WTC11 (cell line): Measurements from ENCODE around the gene MIA3. TPM values are rescaled to one million over a fixed set of nuclear protein-coding genes. Genes with fewer than 3 reads are reported as not detected.

ENCODE experiments used
- ATAC-seq: fragments of 200-7000 bp; cut with Tn5 transposase; 2 replicates; pipeline ENCODE4 v1.10.0; 2021; ENCODE audit warnings: mild to moderate bottlenecking, moderate library complexity
- CTCF ChIA-PET: fragments of 300-600 bp; sonication (Branson Sonifier 250); formaldehyde crosslinking; loops from one replicate; lab custom pipeline; 2021; ENCODE audit warnings: antibody characterized with exemption; lab: Charles Lee
- POLR2A ChIA-PET: fragments of 350-600 bp; sonication (Branson Sonifier 250); formaldehyde crosslinking; loops from one replicate; lab custom pipeline; 2021; ENCODE audit warnings: antibody characterized with exemption; lab: Charles Lee
- DNase-seq: peaks from one replicate; pipeline ENCODE4 v3.0.0; 2021; ENCODE audit warnings: low spot score
- H3K27ac Mint-ChIP-seq: 2 replicates; pipeline ENCODE4 v1.8.0; 2021; ENCODE audit warnings: mixed read lengths
- H3K27me3 Mint-ChIP-seq: 2 replicates; pipeline ENCODE4 v1.8.0; 2021; ENCODE audit warnings: low read depth, mild to moderate bottlenecking, moderate library complexity, mixed read lengths
- H3K36me3 Mint-ChIP-seq: 2 replicates; pipeline ENCODE4 v1.8.0; 2021; ENCODE audit warnings: mixed read lengths
- H3K4me1 Mint-ChIP-seq: 2 replicates; pipeline ENCODE4 v1.8.0; 2022; ENCODE audit warnings: mixed read lengths
- H3K4me3 Mint-ChIP-seq: 2 replicates; pipeline ENCODE4 v1.8.0; 2021; ENCODE audit warnings: mild to moderate bottlenecking, moderate library complexity, mixed read lengths
- H3K9me3 Mint-ChIP-seq: 2 replicates; pipeline ENCODE4 v1.8.0; 2021; ENCODE audit warnings: mixed read lengths
- ELF4 ChIP-seq: sonication (generic); formaldehyde crosslinking; IDR thresholded peaks from 2 replicates; pipeline ENCODE4 v1.8.1; 2022; ENCODE audit warnings: low read depth, mild to moderate bottlenecking, moderate library complexity, missing genetic modification reagents
- EMX1 ChIP-seq: fragments of 250-450 bp; sonication (Bioruptor Pico); IDR thresholded peaks from 2 replicates; pipeline ENCODE4 v1.8.0; 2021; ENCODE audit warnings: mild to moderate bottlenecking
- FOXJ3 ChIP-seq: sonication (generic); formaldehyde crosslinking; IDR thresholded peaks from 2 replicates; pipeline ENCODE4 v1.9.0; 2021; ENCODE audit warnings: missing genetic modification reagents, mild to moderate bottlenecking, borderline replicate concordance
- JAZF1 ChIP-seq: fragments of 250-450 bp; sonication (Bioruptor Pico); IDR thresholded peaks from 2 replicates; pipeline ENCODE4 v1.9.0; 2021; ENCODE audit warnings: moderate library complexity, mild to moderate bottlenecking, inconsistent platforms
- KAT7 ChIP-seq: sonication (generic); formaldehyde crosslinking; IDR thresholded peaks from 2 replicates; pipeline ENCODE4 v1.8.1; 2023; ENCODE audit warnings: missing genetic modification reagents, mild to moderate bottlenecking, borderline replicate concordance
- ZNF121 ChIP-seq: sonication (generic); formaldehyde crosslinking; IDR thresholded peaks from 2 replicates; pipeline ENCODE4 v1.8.0; 2023; ENCODE audit warnings: missing genetic modification reagents
- ZNF138 ChIP-seq: sonication (generic); formaldehyde crosslinking; conservative IDR thresholded peaks from 2 replicates; pipeline ENCODE4 v1.8.1; 2022; ENCODE audit warnings: mild to moderate bottlenecking, moderate library complexity, missing genetic modification reagents
- ZNF263 ChIP-seq: sonication (generic); formaldehyde crosslinking; IDR thresholded peaks from 2 replicates; pipeline ENCODE4 v1.8.1; 2022; ENCODE audit warnings: low read depth, mild to moderate bottlenecking, moderate library complexity, missing genetic modification reagents
- total RNA-seq: library from RNA; stranded (reverse); gene quantifications from 3 replicates; pipeline ENCODE4 v1.2.3, GENCODE V29; 2021
- TF ChIP-seq, protein P1 (sequence below): sonication (generic); formaldehyde crosslinking; IDR thresholded peaks from 2 replicates; pipeline ENCODE4 v1.8.1; 2023; ENCODE audit warnings: mild to moderate bottlenecking, missing genetic modification reagents
- TF ChIP-seq, protein P2 (sequence below): sonication (generic); formaldehyde crosslinking; IDR thresholded peaks from 2 replicates; pipeline ENCODE4 v1.8.0; 2023; ENCODE audit warnings: missing genetic modification reagents, mild to moderate bottlenecking, borderline replicate concordance
- TF ChIP-seq, protein P3 (sequence below): sonication (generic); formaldehyde crosslinking; IDR thresholded peaks from 2 replicates; pipeline ENCODE4 v1.8.1; 2023; ENCODE audit warnings: mild to moderate bottlenecking, missing genetic modification reagents, borderline replicate concordance
- TF ChIP-seq, protein P4 (sequence below): sonication (generic); formaldehyde crosslinking; IDR thresholded peaks from 2 replicates; pipeline ENCODE4 v1.8.1; 2023; ENCODE audit warnings: mild to moderate bottlenecking, missing genetic modification reagents, moderate library complexity
- TF ChIP-seq, protein P5 (sequence below): fragments of 250-450 bp; sonication (Bioruptor Pico); conservative IDR thresholded peaks from 2 replicates; pipeline ENCODE4 v1.9.0; 2021; ENCODE audit warnings: mild to moderate bottlenecking
- TF ChIP-seq, protein P6 (sequence below): fragments of 250-450 bp; sonication (Bioruptor Pico); IDR thresholded peaks from 2 replicates; pipeline ENCODE4 v1.9.0; 2021; ENCODE audit warnings: mild to moderate bottlenecking
- TF ChIP-seq, protein P7 (sequence below): fragments of 200-600 bp; IDR thresholded peaks from 2 replicates; pipeline ENCODE4 v1.8.0; 2022; ENCODE audit warnings: antibody characterized with exemption

Gene MIA3
- total RNA-seq, 1 experiment from 2014 or later: 70.0 TPM

DNA sequence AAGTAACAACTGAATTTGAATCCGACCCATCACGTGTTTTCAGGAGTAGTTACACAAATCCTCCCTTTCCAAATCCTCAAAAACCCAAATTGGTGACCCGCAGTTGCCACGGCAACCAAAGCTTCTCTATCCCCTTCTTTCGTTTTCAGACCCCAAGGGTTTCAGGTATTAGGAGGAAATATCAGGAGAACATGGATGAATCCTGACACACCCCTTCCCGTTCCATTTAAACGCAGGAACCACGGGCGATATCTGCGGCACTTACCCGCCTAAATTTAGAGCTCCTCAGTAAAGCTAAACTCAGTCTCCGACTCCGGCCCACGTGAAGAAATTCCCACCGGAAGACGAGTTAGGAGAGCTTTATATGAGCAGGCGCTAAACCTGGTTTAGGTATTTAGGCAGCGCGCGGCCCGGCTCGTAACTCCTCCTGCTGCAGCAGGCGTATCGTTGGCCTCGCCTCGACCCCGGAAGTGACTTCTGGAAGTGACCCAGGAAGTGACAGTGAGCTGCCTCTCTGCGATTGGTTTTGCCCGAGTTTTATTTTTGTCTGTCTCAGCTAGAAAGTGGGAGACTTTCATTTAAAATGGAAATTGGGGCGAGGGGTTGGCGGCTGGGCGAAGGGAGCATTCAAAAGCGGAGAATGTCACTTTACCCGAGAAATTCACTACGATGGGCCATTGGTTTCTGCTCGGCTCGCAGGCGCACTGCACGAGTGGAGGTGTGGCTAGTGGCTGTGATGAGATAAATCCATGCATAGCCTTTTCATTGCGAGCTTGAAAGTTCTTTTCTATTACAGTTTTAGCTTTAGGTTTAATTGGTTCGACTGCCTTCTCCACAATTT is 28.2 kb upstream of the MIA3 start, which contains the start of gene TAF1A (continued):
- TF ChIP-seq ZNF121 (CRISPR knock-in tag): no peak

DNA sequence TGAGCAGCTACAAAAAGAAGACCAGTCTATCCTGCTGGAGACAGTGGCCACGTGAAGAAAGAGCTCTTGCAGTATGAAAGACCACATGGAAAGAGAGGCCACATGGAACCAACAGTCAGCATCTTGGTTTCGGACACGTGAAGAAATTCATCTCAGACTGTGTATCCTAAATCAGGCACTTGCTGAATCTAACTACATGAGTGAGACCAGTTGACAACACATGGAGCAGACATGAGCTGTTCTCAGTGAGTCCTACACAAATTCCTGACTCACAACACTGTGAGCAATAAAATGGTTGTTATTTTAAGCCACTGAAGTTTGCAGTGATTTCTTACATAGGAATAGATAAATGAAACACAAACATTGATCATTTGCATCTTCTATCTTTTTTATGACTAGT is 25.7 kb upstream of the MIA3 start:
- H3K36me3 Mint-ChIP-seq: peaks cover 10% of the 10 kb centered on the region
- ATAC-seq (no peak), DNase-seq (no peak)
- no peak overlapping the region for H3K4me3 Mint-ChIP-seq
- 0 out of 2 replicates have a peak, but pooled peaks cover 6% of the 10 kb centered on the region for H3K27me3 Mint-ChIP-seq
- peaks cover 10% of the 10 kb centered on the region for H3K9me3 Mint-ChIP-seq
- TF ChIP-seq, protein P1, sequence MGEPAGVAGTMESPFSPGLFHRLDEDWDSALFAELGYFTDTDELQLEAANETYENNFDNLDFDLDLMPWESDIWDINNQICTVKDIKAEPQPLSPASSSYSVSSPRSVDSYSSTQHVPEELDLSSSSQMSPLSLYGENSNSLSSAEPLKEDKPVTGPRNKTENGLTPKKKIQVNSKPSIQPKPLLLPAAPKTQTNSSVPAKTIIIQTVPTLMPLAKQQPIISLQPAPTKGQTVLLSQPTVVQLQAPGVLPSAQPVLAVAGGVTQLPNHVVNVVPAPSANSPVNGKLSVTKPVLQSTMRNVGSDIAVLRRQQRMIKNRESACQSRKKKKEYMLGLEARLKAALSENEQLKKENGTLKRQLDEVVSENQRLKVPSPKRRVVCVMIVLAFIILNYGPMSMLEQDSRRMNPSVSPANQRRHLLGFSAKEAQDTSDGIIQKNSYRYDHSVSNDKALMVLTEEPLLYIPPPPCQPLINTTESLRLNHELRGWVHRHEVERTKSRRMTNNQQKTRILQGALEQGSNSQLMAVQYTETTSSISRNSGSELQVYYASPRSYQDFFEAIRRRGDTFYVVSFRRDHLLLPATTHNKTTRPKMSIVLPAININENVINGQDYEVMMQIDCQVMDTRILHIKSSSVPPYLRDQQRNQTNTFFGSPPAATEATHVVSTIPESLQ (CRISPR knock-in tag): no peak
- TF ChIP-seq, protein P2, sequence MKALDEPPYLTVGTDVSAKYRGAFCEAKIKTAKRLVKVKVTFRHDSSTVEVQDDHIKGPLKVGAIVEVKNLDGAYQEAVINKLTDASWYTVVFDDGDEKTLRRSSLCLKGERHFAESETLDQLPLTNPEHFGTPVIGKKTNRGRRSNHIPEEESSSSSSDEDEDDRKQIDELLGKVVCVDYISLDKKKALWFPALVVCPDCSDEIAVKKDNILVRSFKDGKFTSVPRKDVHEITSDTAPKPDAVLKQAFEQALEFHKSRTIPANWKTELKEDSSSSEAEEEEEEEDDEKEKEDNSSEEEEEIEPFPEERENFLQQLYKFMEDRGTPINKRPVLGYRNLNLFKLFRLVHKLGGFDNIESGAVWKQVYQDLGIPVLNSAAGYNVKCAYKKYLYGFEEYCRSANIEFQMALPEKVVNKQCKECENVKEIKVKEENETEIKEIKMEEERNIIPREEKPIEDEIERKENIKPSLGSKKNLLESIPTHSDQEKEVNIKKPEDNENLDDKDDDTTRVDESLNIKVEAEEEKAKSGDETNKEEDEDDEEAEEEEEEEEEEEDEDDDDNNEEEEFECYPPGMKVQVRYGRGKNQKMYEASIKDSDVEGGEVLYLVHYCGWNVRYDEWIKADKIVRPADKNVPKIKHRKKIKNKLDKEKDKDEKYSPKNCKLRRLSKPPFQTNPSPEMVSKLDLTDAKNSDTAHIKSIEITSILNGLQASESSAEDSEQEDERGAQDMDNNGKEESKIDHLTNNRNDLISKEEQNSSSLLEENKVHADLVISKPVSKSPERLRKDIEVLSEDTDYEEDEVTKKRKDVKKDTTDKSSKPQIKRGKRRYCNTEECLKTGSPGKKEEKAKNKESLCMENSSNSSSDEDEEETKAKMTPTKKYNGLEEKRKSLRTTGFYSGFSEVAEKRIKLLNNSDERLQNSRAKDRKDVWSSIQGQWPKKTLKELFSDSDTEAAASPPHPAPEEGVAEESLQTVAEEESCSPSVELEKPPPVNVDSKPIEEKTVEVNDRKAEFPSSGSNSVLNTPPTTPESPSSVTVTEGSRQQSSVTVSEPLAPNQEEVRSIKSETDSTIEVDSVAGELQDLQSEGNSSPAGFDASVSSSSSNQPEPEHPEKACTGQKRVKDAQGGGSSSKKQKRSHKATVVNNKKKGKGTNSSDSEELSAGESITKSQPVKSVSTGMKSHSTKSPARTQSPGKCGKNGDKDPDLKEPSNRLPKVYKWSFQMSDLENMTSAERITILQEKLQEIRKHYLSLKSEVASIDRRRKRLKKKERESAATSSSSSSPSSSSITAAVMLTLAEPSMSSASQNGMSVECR (CRISPR knock-in tag): no peak
- TF ChIP-seq KAT7 (CRISPR knock-in tag) (no peak), JAZF1 (no peak), ZNF138 (CRISPR knock-in tag) (no peak), EMX1 (CRISPR knock-in tag) (no peak), ZNF263 (no peak), FOXJ3 (CRISPR knock-in tag) (no peak), ELF4 (CRISPR knock-in tag) (no peak)
- TF ChIP-seq, protein P3, sequence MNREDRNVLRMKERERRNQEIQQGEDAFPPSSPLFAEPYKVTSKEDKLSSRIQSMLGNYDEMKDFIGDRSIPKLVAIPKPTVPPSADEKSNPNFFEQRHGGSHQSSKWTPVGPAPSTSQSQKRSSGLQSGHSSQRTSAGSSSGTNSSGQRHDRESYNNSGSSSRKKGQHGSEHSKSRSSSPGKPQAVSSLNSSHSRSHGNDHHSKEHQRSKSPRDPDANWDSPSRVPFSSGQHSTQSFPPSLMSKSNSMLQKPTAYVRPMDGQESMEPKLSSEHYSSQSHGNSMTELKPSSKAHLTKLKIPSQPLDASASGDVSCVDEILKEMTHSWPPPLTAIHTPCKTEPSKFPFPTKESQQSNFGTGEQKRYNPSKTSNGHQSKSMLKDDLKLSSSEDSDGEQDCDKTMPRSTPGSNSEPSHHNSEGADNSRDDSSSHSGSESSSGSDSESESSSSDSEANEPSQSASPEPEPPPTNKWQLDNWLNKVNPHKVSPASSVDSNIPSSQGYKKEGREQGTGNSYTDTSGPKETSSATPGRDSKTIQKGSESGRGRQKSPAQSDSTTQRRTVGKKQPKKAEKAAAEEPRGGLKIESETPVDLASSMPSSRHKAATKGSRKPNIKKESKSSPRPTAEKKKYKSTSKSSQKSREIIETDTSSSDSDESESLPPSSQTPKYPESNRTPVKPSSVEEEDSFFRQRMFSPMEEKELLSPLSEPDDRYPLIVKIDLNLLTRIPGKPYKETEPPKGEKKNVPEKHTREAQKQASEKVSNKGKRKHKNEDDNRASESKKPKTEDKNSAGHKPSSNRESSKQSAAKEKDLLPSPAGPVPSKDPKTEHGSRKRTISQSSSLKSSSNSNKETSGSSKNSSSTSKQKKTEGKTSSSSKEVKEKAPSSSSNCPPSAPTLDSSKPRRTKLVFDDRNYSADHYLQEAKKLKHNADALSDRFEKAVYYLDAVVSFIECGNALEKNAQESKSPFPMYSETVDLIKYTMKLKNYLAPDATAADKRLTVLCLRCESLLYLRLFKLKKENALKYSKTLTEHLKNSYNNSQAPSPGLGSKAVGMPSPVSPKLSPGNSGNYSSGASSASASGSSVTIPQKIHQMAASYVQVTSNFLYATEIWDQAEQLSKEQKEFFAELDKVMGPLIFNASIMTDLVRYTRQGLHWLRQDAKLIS (CRISPR knock-in tag): no peak
- TF ChIP-seq, protein P4, sequence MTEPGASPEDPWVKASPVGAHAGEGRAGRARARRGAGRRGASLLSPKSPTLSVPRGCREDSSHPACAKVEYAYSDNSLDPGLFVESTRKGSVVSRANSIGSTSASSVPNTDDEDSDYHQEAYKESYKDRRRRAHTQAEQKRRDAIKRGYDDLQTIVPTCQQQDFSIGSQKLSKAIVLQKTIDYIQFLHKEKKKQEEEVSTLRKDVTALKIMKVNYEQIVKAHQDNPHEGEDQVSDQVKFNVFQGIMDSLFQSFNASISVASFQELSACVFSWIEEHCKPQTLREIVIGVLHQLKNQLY (CRISPR knock-in tag): no peak
- TF ChIP-seq, protein P5, sequence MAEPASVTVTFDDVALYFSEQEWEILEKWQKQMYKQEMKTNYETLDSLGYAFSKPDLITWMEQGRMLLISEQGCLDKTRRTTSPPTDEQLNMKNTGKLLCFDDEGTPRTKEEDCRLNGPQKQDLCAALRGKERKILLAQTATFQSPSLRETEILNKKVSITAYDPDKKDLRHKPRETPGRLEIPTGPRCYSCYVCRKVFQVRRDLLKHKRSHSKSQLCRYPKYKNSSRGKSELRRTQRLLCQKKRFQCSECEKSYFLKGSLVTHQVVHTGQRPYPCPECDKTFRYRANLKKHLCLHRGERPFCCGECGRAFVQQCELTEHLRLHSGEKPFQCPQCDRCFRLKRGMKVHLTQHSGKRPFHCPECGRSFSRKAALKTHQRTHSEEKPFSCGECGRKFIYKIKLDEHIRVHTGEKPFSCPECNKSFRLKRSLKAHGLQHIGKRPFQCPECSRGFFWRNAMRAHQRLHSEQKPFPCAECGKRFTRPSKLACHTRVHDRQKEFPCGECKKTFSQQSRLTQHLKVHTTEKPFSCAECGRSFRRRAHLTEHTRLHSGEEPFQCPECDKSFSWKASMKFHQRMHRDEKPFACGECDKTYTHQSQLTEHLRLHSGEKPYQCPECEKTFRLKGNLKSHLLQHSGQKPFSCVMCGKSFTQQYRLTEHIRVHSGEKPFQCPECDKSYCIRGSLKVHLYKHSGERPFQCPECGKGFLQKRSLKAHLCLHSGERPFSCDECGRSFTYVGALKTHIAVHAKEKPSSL (CRISPR knock-in tag): no peak
- TF ChIP-seq, protein P6, sequence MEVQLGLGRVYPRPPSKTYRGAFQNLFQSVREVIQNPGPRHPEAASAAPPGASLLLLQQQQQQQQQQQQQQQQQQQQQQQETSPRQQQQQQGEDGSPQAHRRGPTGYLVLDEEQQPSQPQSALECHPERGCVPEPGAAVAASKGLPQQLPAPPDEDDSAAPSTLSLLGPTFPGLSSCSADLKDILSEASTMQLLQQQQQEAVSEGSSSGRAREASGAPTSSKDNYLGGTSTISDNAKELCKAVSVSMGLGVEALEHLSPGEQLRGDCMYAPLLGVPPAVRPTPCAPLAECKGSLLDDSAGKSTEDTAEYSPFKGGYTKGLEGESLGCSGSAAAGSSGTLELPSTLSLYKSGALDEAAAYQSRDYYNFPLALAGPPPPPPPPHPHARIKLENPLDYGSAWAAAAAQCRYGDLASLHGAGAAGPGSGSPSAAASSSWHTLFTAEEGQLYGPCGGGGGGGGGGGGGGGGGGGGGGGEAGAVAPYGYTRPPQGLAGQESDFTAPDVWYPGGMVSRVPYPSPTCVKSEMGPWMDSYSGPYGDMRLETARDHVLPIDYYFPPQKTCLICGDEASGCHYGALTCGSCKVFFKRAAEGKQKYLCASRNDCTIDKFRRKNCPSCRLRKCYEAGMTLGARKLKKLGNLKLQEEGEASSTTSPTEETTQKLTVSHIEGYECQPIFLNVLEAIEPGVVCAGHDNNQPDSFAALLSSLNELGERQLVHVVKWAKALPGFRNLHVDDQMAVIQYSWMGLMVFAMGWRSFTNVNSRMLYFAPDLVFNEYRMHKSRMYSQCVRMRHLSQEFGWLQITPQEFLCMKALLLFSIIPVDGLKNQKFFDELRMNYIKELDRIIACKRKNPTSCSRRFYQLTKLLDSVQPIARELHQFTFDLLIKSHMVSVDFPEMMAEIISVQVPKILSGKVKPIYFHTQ: no peak
- TF ChIP-seq, protein P7, sequence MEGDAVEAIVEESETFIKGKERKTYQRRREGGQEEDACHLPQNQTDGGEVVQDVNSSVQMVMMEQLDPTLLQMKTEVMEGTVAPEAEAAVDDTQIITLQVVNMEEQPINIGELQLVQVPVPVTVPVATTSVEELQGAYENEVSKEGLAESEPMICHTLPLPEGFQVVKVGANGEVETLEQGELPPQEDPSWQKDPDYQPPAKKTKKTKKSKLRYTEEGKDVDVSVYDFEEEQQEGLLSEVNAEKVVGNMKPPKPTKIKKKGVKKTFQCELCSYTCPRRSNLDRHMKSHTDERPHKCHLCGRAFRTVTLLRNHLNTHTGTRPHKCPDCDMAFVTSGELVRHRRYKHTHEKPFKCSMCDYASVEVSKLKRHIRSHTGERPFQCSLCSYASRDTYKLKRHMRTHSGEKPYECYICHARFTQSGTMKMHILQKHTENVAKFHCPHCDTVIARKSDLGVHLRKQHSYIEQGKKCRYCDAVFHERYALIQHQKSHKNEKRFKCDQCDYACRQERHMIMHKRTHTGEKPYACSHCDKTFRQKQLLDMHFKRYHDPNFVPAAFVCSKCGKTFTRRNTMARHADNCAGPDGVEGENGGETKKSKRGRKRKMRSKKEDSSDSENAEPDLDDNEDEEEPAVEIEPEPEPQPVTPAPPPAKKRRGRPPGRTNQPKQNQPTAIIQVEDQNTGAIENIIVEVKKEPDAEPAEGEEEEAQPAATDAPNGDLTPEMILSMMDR: no peak
- H3K4me1 Mint-ChIP-seq: peaks cover 19% of the 10 kb centered on the region
- POLR2A ChIA-PET: no interaction called here
- CTCF ChIA-PET: interaction anchor here (1.2 kb wide), 1 partner anchor 42 kb away, joined by 3 read pairs; no protein-coding TSS in a partner anchor
- no peak overlapping the region for H3K27ac Mint-ChIP-seq
